Progenitor cell of endocrine pancreas (in vitro differentiated cells): Measurements from ENCODE around the gene MYO9A. TPM values are rescaled to one million over a fixed set of nuclear protein-coding genes. Genes with fewer than 3 reads are reported as not detected.

Experiments used
- DNase-seq: peaks from one replicate; pipeline ENCODE4 v3.0.0; 2021; ENCODE audit warnings: low spot score; ENCODE audit not compliant: unreplicated experiment
- H3K27ac Mint-ChIP-seq: 2 replicates; pipeline ENCODE4 v1.8.0; 2021; ENCODE audit warnings: mild to moderate bottlenecking, moderate library complexity, mixed read lengths
- H3K27me3 Mint-ChIP-seq: 2 replicates; pipeline ENCODE4 v1.8.0; 2021; ENCODE audit warnings: mixed read lengths
- H3K36me3 Mint-ChIP-seq: 2 replicates; pipeline ENCODE4 v1.8.0; 2022; ENCODE audit warnings: mixed read lengths; ENCODE audit not compliant: insufficient read depth
- H3K4me1 Mint-ChIP-seq: 2 replicates; pipeline ENCODE4 v1.8.0; 2021; ENCODE audit warnings: low read depth, mixed read lengths
- H3K4me3 Mint-ChIP-seq: 2 replicates; pipeline ENCODE4 v1.8.0; 2021; ENCODE audit warnings: low read depth, mild to moderate bottlenecking, moderate library complexity, mixed read lengths
- H3K9me3 Mint-ChIP-seq: 2 replicates; pipeline ENCODE4 v1.8.0; 2021; ENCODE audit warnings: low read depth, mixed read lengths
- total RNA-seq: library from RNA; stranded (reverse); gene quantifications from 2 replicates; pipeline ENCODE4 v1.2.1, GENCODE V29; 2021
- TF ChIP-seq, protein P1 (sequence below): fragments of 200-600 bp; sonication (generic); IDR thresholded peaks from one replicate; pipeline ENCODE4 v1.5.0; 2021; ENCODE audit warnings: antibody characterized with exemption, mild to moderate bottlenecking; ENCODE audit not compliant: unreplicated experiment

The MYO9A gene
- total RNA-seq, 1 donor from 2014 or later = 32.0 TPM

GRCh38 chr15:72037321-72037720 lies 80.6 kb downstream of the MYO9A start:
- Mint-ChIP-seq H3K36me3 (peaks cover 13% of the 10 kb centered on the region), H3K27ac (no peak overlapping the region), H3K27me3 (no peaks in the 10 kb centered on the region), H3K4me3 (no peak overlapping the region), H3K9me3 (peaks cover 13% of the 10 kb centered on the region), H3K4me1 (peaks cover 3% of the 10 kb centered on the region)
- TF ChIP-seq, protein P1, sequence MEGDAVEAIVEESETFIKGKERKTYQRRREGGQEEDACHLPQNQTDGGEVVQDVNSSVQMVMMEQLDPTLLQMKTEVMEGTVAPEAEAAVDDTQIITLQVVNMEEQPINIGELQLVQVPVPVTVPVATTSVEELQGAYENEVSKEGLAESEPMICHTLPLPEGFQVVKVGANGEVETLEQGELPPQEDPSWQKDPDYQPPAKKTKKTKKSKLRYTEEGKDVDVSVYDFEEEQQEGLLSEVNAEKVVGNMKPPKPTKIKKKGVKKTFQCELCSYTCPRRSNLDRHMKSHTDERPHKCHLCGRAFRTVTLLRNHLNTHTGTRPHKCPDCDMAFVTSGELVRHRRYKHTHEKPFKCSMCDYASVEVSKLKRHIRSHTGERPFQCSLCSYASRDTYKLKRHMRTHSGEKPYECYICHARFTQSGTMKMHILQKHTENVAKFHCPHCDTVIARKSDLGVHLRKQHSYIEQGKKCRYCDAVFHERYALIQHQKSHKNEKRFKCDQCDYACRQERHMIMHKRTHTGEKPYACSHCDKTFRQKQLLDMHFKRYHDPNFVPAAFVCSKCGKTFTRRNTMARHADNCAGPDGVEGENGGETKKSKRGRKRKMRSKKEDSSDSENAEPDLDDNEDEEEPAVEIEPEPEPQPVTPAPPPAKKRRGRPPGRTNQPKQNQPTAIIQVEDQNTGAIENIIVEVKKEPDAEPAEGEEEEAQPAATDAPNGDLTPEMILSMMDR = no peak
- no peak for DNase-seq

DNA sequence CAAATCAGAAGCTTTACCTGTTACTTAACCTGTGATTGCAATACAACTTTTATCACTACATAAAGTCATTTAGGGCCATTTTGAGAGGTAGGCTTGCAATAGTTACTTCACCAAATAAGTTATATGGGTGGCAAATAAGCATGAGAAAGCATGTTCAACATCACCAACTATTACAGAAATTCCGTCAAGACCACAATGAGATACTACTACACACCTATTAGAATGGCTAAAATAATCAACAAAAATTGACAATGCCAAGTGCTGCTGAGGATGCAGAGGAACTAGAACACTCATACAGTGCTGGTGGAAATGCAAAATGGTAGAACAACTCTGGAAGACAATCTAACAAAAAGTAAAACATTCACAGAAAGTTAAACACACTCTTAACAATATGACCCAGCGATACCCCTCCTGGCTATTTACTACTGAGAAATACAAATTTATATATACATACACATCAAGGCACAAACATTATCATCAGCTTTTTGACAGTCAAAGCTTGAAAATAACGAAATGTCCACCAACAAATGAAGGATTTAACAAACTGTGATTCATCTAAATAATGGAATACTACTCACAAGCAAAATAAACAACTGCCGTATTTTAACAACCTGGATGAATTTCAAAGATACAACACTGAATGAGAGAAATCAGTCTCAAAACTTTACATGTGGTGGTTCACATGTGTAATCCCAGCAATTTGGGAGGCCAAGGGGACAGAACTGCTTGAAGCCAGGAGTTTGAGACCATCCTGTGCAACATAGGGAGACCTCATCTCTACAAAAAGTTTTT lies 82.9 kb downstream of the MYO9A start:
- Mint-ChIP-seq H3K4me3 (no peak overlapping the region), H3K36me3 (peaks cover 12% of the 10 kb centered on the region), H3K27me3 (no peaks in the 10 kb centered on the region), H3K4me1 (peaks cover 3% of the 10 kb centered on the region), H3K27ac (no peak overlapping the region), H3K9me3 (peaks cover 13% of the 10 kb centered on the region)
- TF ChIP-seq, protein P1 = no peak
- DNase-seq = no peak

- H3K9me3 Mint-ChIP-seq = peaks cover 13% of the 10 kb centered on the region
These were observed 83.6 kb downstream of the MYO9A start for GRCh38 chr15:72034351-72034750.

DNA sequence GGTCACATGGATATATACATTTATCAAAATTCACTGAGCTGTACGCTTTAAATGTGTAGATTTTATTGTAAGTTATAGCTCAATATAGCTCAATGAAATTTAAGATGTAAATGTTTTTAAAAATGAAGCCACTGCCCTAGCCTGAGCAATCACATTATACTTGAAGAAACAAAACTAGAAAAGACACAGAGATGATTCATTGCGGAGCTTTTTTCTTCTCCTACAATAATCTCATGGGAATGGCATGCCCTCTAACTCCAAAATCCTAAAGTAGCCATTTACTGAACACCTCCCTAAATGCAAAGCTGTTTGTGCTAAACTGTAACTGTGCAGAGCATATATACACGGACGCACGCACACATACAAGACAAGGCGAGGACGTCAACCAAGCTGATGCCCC lies 84.2 kb downstream of the MYO9A start:
- Mint-ChIP-seq H3K36me3 (peaks cover 12% of the 10 kb centered on the region), H3K9me3 (peaks cover 13% of the 10 kb centered on the region), H3K4me1 (peaks cover 3% of the 10 kb centered on the region), H3K27me3 (no peaks in the 10 kb centered on the region), H3K27ac (no peak overlapping the region), H3K4me3 (no peak overlapping the region)
- TF ChIP-seq, protein P1 = no peak
- DNase-seq = no peak

More at GRCh38 chr15:72034351-72034750, 83.6 kb downstream of the MYO9A start:
- Mint-ChIP-seq H3K36me3 (peaks cover 12% of the 10 kb centered on the region), H3K4me3 (no peak overlapping the region), H3K27ac (no peak overlapping the region), H3K4me1 (peaks cover 3% of the 10 kb centered on the region), H3K27me3 (no peaks in the 10 kb centered on the region)
- DNase-seq = no peak
- TF ChIP-seq, protein P1 = no peak

- Mint-ChIP-seq H3K27me3 (no peaks in the 10 kb centered on the region), H3K36me3 (peaks cover 9% of the 10 kb centered on the region), H3K27ac (no peak overlapping the region), H3K4me3 (no peak overlapping the region), H3K4me1 (peaks cover 3% of the 10 kb centered on the region), H3K9me3 (peaks cover 9% of the 10 kb centered on the region)
- no peak for DNase-seq
- TF ChIP-seq, protein P1 = no peak
These were observed 84.7 kb downstream of the MYO9A start for GRCh38 chr15:72033285-72033684.
